Measurements from ENCODE around the gene FAM43B.
"Not testable (repeated sequence)": the region's sequence is repeated elsewhere in the genome, so short reads cannot be mapped to it uniquely, and the experiment has no call there.

The FAM43B gene

GRCh38 chr1:20551945-20552727, at the start of gene FAM43B:
TSS of gene FAM43B (plus strand) at chr1:20552573. CDS start at chr1:20552974, 401 bp downstream.
- peak in 1 of 2 experiments; percentile 21 for DNase-seq

- no peak for DNase-seq
Observed at GRCh38 chr1:20505488-20505887, 46.9 kb upstream of the FAM43B start.

GRCh38 chr1:20507248-20507563, 45.2 kb upstream of the FAM43B start:
- no peak for DNase-seq

GRCh38 chr1:20507564-20508410, 44.6 kb upstream of the FAM43B start, which contains the start of gene MUL1:
TSS of gene MUL1 (minus strand) at chr1:20508151. CDS start at chr1:20508024, 127 bp downstream.
- peak; percentile 97 to 98 for DNase-seq

- no peak for DNase-seq
Observed at GRCh38 chr1:20508411-20508771, 44.0 kb upstream of the FAM43B start.

GRCh38 chr1:20511518-20512428, 40.6 kb upstream of the FAM43B start:
- no peak for DNase-seq

- not testable (repeated sequence) for DNase-seq
Observed at GRCh38 chr1:20519609-20520262, 32.6 kb upstream of the FAM43B start.

- peak; percentile 78 to 81 for DNase-seq
Observed at GRCh38 chr1:20521960-20522861, 30.2 kb upstream of the FAM43B start.

- DNase-seq: no peak
Observed at GRCh38 chr1:20526267-20526666, 26.1 kb upstream of the FAM43B start.

GRCh38 chr1:20528221-20528620, 24.2 kb upstream of the FAM43B start:
- DNase-seq: no peak

GRCh38 chr1:20530306-20530705, 22.1 kb upstream of the FAM43B start:
- DNase-seq: no peak

GRCh38 chr1:20530901-20531300, 21.5 kb upstream of the FAM43B start:
- DNase-seq: no peak

GRCh38 chr1:20533635-20534034, 18.7 kb upstream of the FAM43B start:
- no peak for DNase-seq

GRCh38 chr1:20534659-20535417, 17.5 kb upstream of the FAM43B start:
- no peak for DNase-seq

- no peak for DNase-seq
Observed at GRCh38 chr1:20538227-20538626, 14.1 kb upstream of the FAM43B start.

GRCh38 chr1:20538760-20539551, 13.4 kb upstream of the FAM43B start:
- no peak for DNase-seq

GRCh38 chr1:20540281-20540680, 12.1 kb upstream of the FAM43B start:
- DNase-seq: no peak

GRCh38 chr1:20546637-20547036, 5.7 kb upstream of the FAM43B start:
- DNase-seq: no peak

- DNase-seq: no peak
Observed at GRCh38 chr1:20551161-20551560, 1.2 kb upstream of the FAM43B start.
